ENCODE measurements around the gene EPHA5.

GRCh38 chr4:65552057-65552456, 118.2 kb downstream of the EPHA5 start:
- TF ChIP-seq POLR2A (IDR thresholded peaks at IDR 0.05) (no peak), CTCF (IDR thresholded peaks at IDR 0.05) (no peak), EP300 (IDR thresholded peaks at IDR 0.05) (no peak)

All from tibial nerve (tissue), 4 donors.